H1 (cell line): Measurements from ENCODE around the gene CASR. TPM values are rescaled to one million over a fixed set of nuclear protein-coding genes. Genes with fewer than 3 reads are reported as not detected.

Experiments used
- CTCF ChIA-PET: fragments of 300-600 bp; sonication (Branson Sonifier 250); formaldehyde crosslinking; loops from one replicate; lab custom pipeline; 2021; ENCODE audit not compliant: partially characterized antibody; lab: Charles Lee
- POLR2A ChIA-PET: fragments of 300-600 bp; sonication (Branson Sonifier 250); formaldehyde crosslinking; loops from one replicate; lab custom pipeline; 2021; ENCODE audit warnings: inconsistent platforms; ENCODE audit not compliant: partially characterized antibody; lab: Charles Lee
- DNase-seq, 2 experiments: peaks; one replicate each; pipeline versions ENCODE4 v3.0.0 to v3.0.0-alpha.2; 2010 to 2022; ENCODE audit warnings: low spot score in 2 of 2, low read depth in 1 of 2, mixed read lengths in 1 of 2
- FAIRE-seq: peaks from 2 replicates; lab custom pipeline; 2011; peaks lifted over from hg19 to GRCh38; lab: Jason Lieb, UNC
- H2AFZ ChIP-seq: 2 replicates; pipeline ENCODE4 v1.8.1; 2012; ENCODE audit warnings: low read length, inconsistent platforms
- H2AK5ac ChIP-seq: 2 replicates; pipeline ENCODE4 v1.6.1; 2013; ENCODE audit warnings: low read depth, low read length
- H2BK120ac ChIP-seq: replicated peaks from 2 replicates; pipeline ENCODE3; 2013; ENCODE audit warnings: low read depth, low read length, inconsistent platforms
- H2BK12ac ChIP-seq: 2 replicates; pipeline ENCODE4 v1.6.1; 2013; ENCODE audit warnings: low read depth, low read length
- H2BK15ac ChIP-seq: 2 replicates; pipeline ENCODE4 v1.6.1; 2013; ENCODE audit warnings: low read length
- H2BK20ac ChIP-seq: 2 replicates; pipeline ENCODE4 v1.6.1; 2013; ENCODE audit warnings: low read length
- H2BK5ac ChIP-seq: 2 replicates; pipeline ENCODE4 v1.6.1; 2013; ENCODE audit warnings: low read depth, low read length
- H3K14ac ChIP-seq: 2 replicates; pipeline ENCODE4 v1.6.1; 2013; ENCODE audit warnings: inconsistent platforms; ENCODE audit not compliant: insufficient read length
- H3K18ac ChIP-seq: 2 replicates; pipeline ENCODE4 v1.6.1; 2013; ENCODE audit warnings: low read length; ENCODE audit errors: extremely low read depth
- H3K23ac ChIP-seq: 2 replicates; pipeline ENCODE4 v1.6.1; 2013; ENCODE audit warnings: inconsistent platforms; ENCODE audit not compliant: insufficient read length
- H3K23me2 ChIP-seq: 2 replicates; pipeline ENCODE4 v1.6.1; 2013; ENCODE audit warnings: low read depth, low read length
- H3K27ac ChIP-seq: 2 replicates; pipeline ENCODE4 v1.6.1; 2011; ENCODE audit warnings: low read depth, low read length, inconsistent platforms
- H3K27me3 ChIP-seq, 4 experiments: replicated peaks in 1 of 4; 1 replicate in 1 of 4; 2 replicates in 3 of 4; pipeline versions ENCODE4 v1.6.1 to v1.8.1; 2011 to 2013; ENCODE audit warnings: low read length in 3 of 4, mild to moderate bottlenecking in 3 of 4, inconsistent platforms in 2 of 4, mixed read lengths in 2 of 4, moderate library complexity in 1 of 4; ENCODE audit not compliant: control insufficient read depth in 3 of 4, insufficient read depth in 3 of 4; ENCODE audit errors: extremely low read depth in 1 of 4
- H3K36me3 ChIP-seq, 4 experiments: 2 replicates each; pipeline versions ENCODE4 v1.6.1 to v1.8.1; 2011 to 2013; ENCODE audit warnings: mild to moderate bottlenecking in 4 of 4, low read length in 3 of 4, moderate library complexity in 2 of 4, control low read depth in 1 of 4, inconsistent platforms in 1 of 4; ENCODE audit not compliant: insufficient read depth in 4 of 4, control insufficient read depth in 2 of 4
- H3K4ac ChIP-seq: replicated peaks from 2 replicates; pipeline ENCODE3; 2013; ENCODE audit warnings: low read length, low read depth, mixed read lengths, inconsistent platforms; ENCODE audit not compliant: insufficient read length
- H3K4me1 ChIP-seq, 4 experiments: replicated peaks in 1 of 4; 1 replicate in 1 of 4; 2 replicates in 3 of 4; pipeline versions ENCODE4 v1.6.1 to v1.8.1; 2011 to 2013; ENCODE audit warnings: low read length in 3 of 4, inconsistent platforms in 2 of 4, mixed read lengths in 1 of 4; ENCODE audit not compliant: insufficient read depth in 4 of 4, control insufficient read depth in 3 of 4
- H3K4me2 ChIP-seq, 2 experiments: 2 replicates each; pipeline versions ENCODE4 v1.6.1 to v1.8.1; 2011 to 2013; ENCODE audit warnings: low read depth in 2 of 2, low read length in 2 of 2, control low read depth in 1 of 2, inconsistent platforms in 1 of 2, mild to moderate bottlenecking in 1 of 2; ENCODE audit not compliant: insufficient read depth in 1 of 2
- H3K4me3 ChIP-seq, 4 experiments: fragments of 200-600, 300-600 bp in 1 of 4; sonication (generic), shearing (Covaris generic), sonication (Bioruptor Twin) in 1 of 4; 2 replicates each; pipeline versions ENCODE4 v1.5.1 to v1.8.1; 2011 to 2016; ENCODE audit warnings: low read length in 4 of 4, low read depth in 3 of 4, control low read depth in 2 of 4, inconsistent platforms in 2 of 4, mild to moderate bottlenecking in 2 of 4, mixed read lengths in 1 of 4, moderate library complexity in 1 of 4; ENCODE audit not compliant: insufficient read depth in 2 of 4; ENCODE audit errors: extremely low read depth in 1 of 4
- H3K56ac ChIP-seq: replicated peaks from 2 replicates; pipeline ENCODE3; 2013; ENCODE audit warnings: low read depth, mild to moderate bottlenecking, mixed read lengths, low read length, inconsistent platforms; ENCODE audit not compliant: insufficient read length
- H3K79me1 ChIP-seq: 2 replicates; pipeline ENCODE4 v1.6.1; 2013; ENCODE audit warnings: low read depth, low read length, control low read depth
- H3K79me2 ChIP-seq, 2 experiments: 2 replicates each; pipeline versions ENCODE4 v1.6.1 to v1.8.1; 2012 to 2013; ENCODE audit warnings: low read length in 2 of 2, mild to moderate bottlenecking in 2 of 2, inconsistent platforms in 1 of 2; ENCODE audit not compliant: insufficient read depth in 2 of 2, control insufficient read depth in 1 of 2
- H3K9ac ChIP-seq, 4 experiments: replicated peaks in 1 of 4; 1 replicate in 1 of 4; 2 replicates in 3 of 4; pipeline versions ENCODE4 v1.6.1 to v1.8.1; 2011 to 2013; ENCODE audit warnings: low read depth in 3 of 4, low read length in 3 of 4, control low read depth in 2 of 4, mild to moderate bottlenecking in 2 of 4, moderate library complexity in 2 of 4, inconsistent platforms in 1 of 4; ENCODE audit errors: extremely low read depth in 1 of 4
- H3K9me3 ChIP-seq, 2 experiments: 2 replicates each; pipeline versions ENCODE4 v1.6.1 to v1.8.1; 2012 to 2013; ENCODE audit warnings: mild to moderate bottlenecking in 2 of 2, moderate library complexity in 2 of 2, control low read depth in 1 of 2, inconsistent platforms in 1 of 2, low read depth in 1 of 2, low read length in 1 of 2, mixed read lengths in 1 of 2; ENCODE audit not compliant: insufficient read depth in 2 of 2
- H4K20me1 ChIP-seq, 2 experiments: replicated peaks in 1 of 2; 2 replicates each; pipeline versions ENCODE3 to v1.8.1; 2011 to 2013; ENCODE audit warnings: inconsistent platforms in 2 of 2, low read length in 2 of 2, mild to moderate bottlenecking in 1 of 2; ENCODE audit not compliant: insufficient read depth in 2 of 2, control insufficient read depth in 1 of 2
- H4K5ac ChIP-seq: 2 replicates; pipeline ENCODE4 v1.6.1; 2013; ENCODE audit warnings: low read length, low read depth, mixed read lengths, inconsistent platforms; ENCODE audit not compliant: insufficient read length
- H4K8ac ChIP-seq: 2 replicates; pipeline ENCODE4 v1.8.0; 2013; ENCODE audit warnings: mild to moderate bottlenecking, moderate library complexity, low read length, inconsistent platforms; ENCODE audit not compliant: insufficient read depth; ENCODE audit errors: extremely low read depth
- H4K91ac ChIP-seq: replicated peaks from 2 replicates; pipeline ENCODE3; 2013; ENCODE audit warnings: low read length, mixed read lengths, inconsistent platforms; ENCODE audit not compliant: insufficient read length
- CEBPB ChIP-seq: IDR thresholded peaks from 2 replicates; pipeline ENCODE4 v1.6.1; 2012; ENCODE audit warnings: low read depth, low read length
- CREB1 ChIP-seq: IDR thresholded peaks from 2 replicates; pipeline ENCODE4 v1.6.1; 2012; ENCODE audit warnings: inconsistent platforms
- E2F6 ChIP-seq: IDR thresholded peaks from 2 replicates; pipeline ENCODE4 v1.6.1; 2012; ENCODE audit warnings: inconsistent platforms
- EGR1 ChIP-seq: IDR thresholded peaks from 2 replicates; pipeline ENCODE4 v1.6.1; 2011; ENCODE audit warnings: low read depth, low read length, borderline replicate concordance
- EP300 ChIP-seq, 2 experiments: IDR thresholded peaks; 1 replicate in 1 of 2; 2 replicates in 1 of 2; pipeline ENCODE4 v1.6.1; 2011 to 2012; ENCODE audit warnings: low read depth in 2 of 2, low read length in 2 of 2, mild to moderate bottlenecking in 2 of 2, borderline replicate concordance in 1 of 2, inconsistent platforms in 1 of 2, moderate library complexity in 1 of 2
- KDM5A ChIP-seq: fragments of 200-600 bp; IDR thresholded peaks from 2 replicates; pipeline ENCODE4 v1.7.1; 2012; ENCODE audit warnings: mild to moderate bottlenecking, low read length, inconsistent platforms, mixed read lengths
- MAFK ChIP-seq: IDR thresholded peaks from 2 replicates; pipeline ENCODE4 v1.6.1; 2012; ENCODE audit warnings: low read depth, mild to moderate bottlenecking, improper control_type of control experiment, low read length
- NANOG ChIP-seq: IDR thresholded peaks from 2 replicates; pipeline ENCODE4 v1.6.1; 2011; ENCODE audit warnings: low read length, low read depth, mild to moderate bottlenecking, inconsistent platforms; ENCODE audit not compliant: insufficient read depth, poor library complexity, severe bottlenecking
- SIRT6 ChIP-seq: IDR thresholded peaks from one replicate; pipeline ENCODE4 v1.7.1; 2012; ENCODE audit warnings: low read length, inconsistent platforms
- SRF ChIP-seq: IDR thresholded peaks from 2 replicates; pipeline ENCODE4 v1.6.1; 2011; ENCODE audit warnings: mild to moderate bottlenecking, low read depth, low read length, moderate library complexity
- YY1 ChIP-seq: IDR thresholded peaks from 2 replicates; pipeline ENCODE4 v1.6.1; 2011; ENCODE audit warnings: low read depth, mild to moderate bottlenecking, low read length
- WGBS, 2 experiments: shearing (Covaris generic) in 1 of 2; methylation state at CpG; one replicate each; pipeline versions ENCODE4 v1.1.6 to v1.1.7; 2013 to 2015; ENCODE audit warnings: low lambda C conversion rate in 2 of 2, mixed read lengths in 2 of 2, inconsistent platforms in 1 of 2, low coverage in 1 of 2, missing lambda C conversion rate in 1 of 2; ENCODE audit not compliant: insufficient replicate concordance in 2 of 2, insufficient coverage in 1 of 2, insufficient read length in 1 of 2; ENCODE audit errors: extremely low coverage in 1 of 2, missing lambda C conversion rate in 1 of 2; 5-methylcytosine and 5-hydroxymethylcytosine counted together
- polyA plus RNA-seq, 7 experiments: library from polyadenylated mRNA; depleted of rRNA in 3 of 7; stranded (reverse) in 5 of 7; unstranded in 2 of 7; fragments of >200 nt in 5 of 7; fragments of 200-250 nt in 2 of 7; gene quantifications; 1 replicate in 5 of 7; 2 replicates in 1 of 7; 4 replicates in 1 of 7; pipeline versions ENCODE4 v1.2.1 to v1.2.3, GENCODE V29; 2011 to 2013; ENCODE audit warnings: missing spikeins in 2 of 7, mixed read lengths in 2 of 7
- total RNA-seq: library from RNA; stranded (reverse); fragmentation: NEBNext Ultra II Directional; extraction: Animal tissue kit (Norgen Biotek cat#: 25700); gene quantifications from 2 replicates; pipeline ENCODE4 v1.2.1, GENCODE V29; 2021

CASR gene
- total and polyA plus RNA-seq, 2 of the 8 experiments (the other 6 are each of a cell fraction or from before 2014, with no cell fraction given): 0.36 to 0.58 TPM

GRCh38 chr3:122213650-122214049 lies 30.2 kb downstream of the CASR start:
- peaks cover 0 to 1% (median 0%) of the 10 kb centered on the region in 4 experiments; a peak in 1 of 7 replicates for H3K27me3 ChIP-seq
- no peak overlapping the region for H4K5ac ChIP-seq
- H3K4me3 ChIP-seq: no peak overlapping the region
- no peak overlapping the region for H3K18ac ChIP-seq
- H2AK5ac ChIP-seq: no peak overlapping the region
- no peak overlapping the region for H4K91ac ChIP-seq
- H3K14ac ChIP-seq: no peak overlapping the region
- H3K23ac ChIP-seq: no peak overlapping the region
- no peak overlapping the region for H3K4me2 ChIP-seq
- no peak overlapping the region for H2BK12ac ChIP-seq
- no peaks in the 10 kb centered on the region for H3K9me3 ChIP-seq
- H3K27ac ChIP-seq: no peak overlapping the region
- no peak for DNase-seq
- H3K4ac ChIP-seq: no peak overlapping the region
- H2AFZ ChIP-seq: no peak overlapping the region
- H3K23me2 ChIP-seq: no peaks in the 10 kb centered on the region
- WGBS, 2 experiments: 67% methylated on average over 2 of the region's 2 CpGs; no CpG with 5 or more reads in 1 of the 2 experiments
- no peaks in the 10 kb centered on the region for H3K79me1 ChIP-seq
- FAIRE-seq: no peak
- ChIA-PET POLR2A (no interaction called here), CTCF (no interaction called here)
- no peak overlapping the region for H2BK120ac ChIP-seq
- no peak overlapping the region for H3K56ac ChIP-seq
- TF ChIP-seq NANOG: no peak
- no peak for TF ChIP-seq E2F6
- no peak for TF ChIP-seq EP300 (IDR thresholded peaks at IDR 0.05; ENCODE audit: borderline replicate concordance in 1 of 2, low read depth in 2 of 2, low read length in 2 of 2)
- no peak for TF ChIP-seq CEBPB
- TF ChIP-seq CREB1: no peak
- no peak for TF ChIP-seq SRF
- TF ChIP-seq SIRT6: no peak
- TF ChIP-seq EGR1: no peak
- no peak for TF ChIP-seq KDM5A
- TF ChIP-seq MAFK: no peak
- TF ChIP-seq YY1: no peak
- no peaks in the 10 kb centered on the region for H3K36me3 ChIP-seq
- no peaks in the 10 kb centered on the region for H4K20me1 ChIP-seq
- no peak overlapping the region for H3K9ac ChIP-seq
- no peaks in the 10 kb centered on the region for H3K4me1 ChIP-seq
- H2BK5ac ChIP-seq: no peak overlapping the region
- H4K8ac ChIP-seq: no peak overlapping the region
- H2BK20ac ChIP-seq: no peak overlapping the region
- H3K79me2 ChIP-seq: no peaks in the 10 kb centered on the region
- no peak overlapping the region for H2BK15ac ChIP-seq
